ENCODE measurements around the gene USP40. TPM values are rescaled to one million over a fixed set of nuclear protein-coding genes. Genes with fewer than 3 reads are reported as not detected.

Gene USP40
- total and polyA plus RNA-seq, 9 of the 15 experiments (the other 6 are each of a cell fraction or from before 2014, with no cell fraction given) = 5.5 to 15.0 (median 9.3) TPM

- no peak for TF ChIP-seq ELF4 (CRISPR knock-in tag; IDR thresholded peaks at IDR 0.05)
- no peak for TF ChIP-seq SMARCC2 (IDR thresholded peaks at IDR 0.05; ENCODE audit: low read depth)
- TF ChIP-seq KLF1 (tag; IDR thresholded peaks at IDR 0.05) = no peak
- no peak for TF ChIP-seq SRF (CRISPR knock-in tag; IDR thresholded peaks at IDR 0.05)
- TF ChIP-seq HDAC6 (IDR thresholded peaks at IDR 0.05; ENCODE audit: low read depth, low read length) = no peak
- no peak for TF ChIP-seq ARID3A (IDR thresholded peaks at IDR 0.05; ENCODE audit: borderline replicate concordance, low read depth, low read length)
These were observed 15.1 kb downstream of the USP40 start (continued) for GRCh38 chr2:233551491-233551890.

- no peaks in the 10 kb centered on the region for H3K9me3 ChIP-seq (replicated peaks; ENCODE audit: control insufficient read depth, insufficient read depth, low read depth, low read length)
- no peak overlapping the region for H3K4me2 ChIP-seq (ENCODE audit: insufficient read depth, low read length)
- H3K4me1 ChIP-seq (replicated peaks in 1 of 2; ENCODE audit: control insufficient read depth in 2 of 2, insufficient read depth in 2 of 2, low read length in 2 of 2) = no peaks in the 10 kb centered on the region
- intact Hi-C loops (cut with micrococcal nuclease) = no loop called here
- no peak overlapping the region for H2AFZ ChIP-seq (ENCODE audit: low read depth, low read length)
- H4K20me1 ChIP-seq (replicated peaks; ENCODE audit: control insufficient read depth, insufficient read depth, low read length) = no peaks in the 10 kb centered on the region
- no peak overlapping the region for H3K27ac ChIP-seq (ENCODE audit: extremely low read depth, low read depth, low read length)
- H3K9me1 ChIP-seq (ENCODE audit: control insufficient read depth, insufficient read depth, low read length) = no peaks in the 10 kb centered on the region
- no peak for FAIRE-seq
- no peak overlapping the region for H3K9ac ChIP-seq (ENCODE audit: insufficient read depth in 1 of 2, low read depth in 2 of 2, low read length in 2 of 2)
- ChIA-PET POLR2A (interaction anchor here (0.6 kb wide), 1 partner anchor 980 kb away, joined by 3 read pairs; no protein-coding TSS in a partner anchor), CTCF (ENCODE audit: low intra/inter-chr PET ratio) (no interaction called here)
- no peak overlapping the region for H3K4me3 ChIP-seq
- ATAC-seq = no peak
- no peak for DNase-seq (ENCODE audit: extremely low read depth in 1 of 4, low spot score in 3 of 4)
- H3K79me2 ChIP-seq (ENCODE audit: control insufficient read depth, insufficient read depth, low read length) = no peaks in the 10 kb centered on the region
- no peak for TF ChIP-seq ZBTB9 (CRISPR knock-in tag; IDR thresholded peaks at IDR 0.05)
- no peak for TF ChIP-seq POLR2AphosphoS5 (IDR thresholded peaks at IDR 0.05; ENCODE audit: control insufficient read depth, insufficient read depth, low read depth, low read length)
- TF ChIP-seq ZNF695 (CRISPR knock-in tag; IDR thresholded peaks at IDR 0.05) = no peak
- H3K36me3 ChIP-seq (ENCODE audit: control insufficient read depth, insufficient read depth, low read length) = peaks cover 9% of the 10 kb centered on the region; the same call in 2 of the 3 replicates
- no TSS peak for BruUV-seq (replicated peaks)
- in situ Hi-C loops (cut with MboI) = no loop called here
- 73% methylated on average over 4 of the region's 4 CpGs for WGBS (ENCODE audit: insufficient coverage, low coverage, missing lambda C conversion rate)
- H3K27me3 ChIP-seq (ENCODE audit: control insufficient read depth in 2 of 2, insufficient read depth in 2 of 2, low read length in 2 of 2) = no peaks in the 10 kb centered on the region
These were observed 19.8 kb downstream of the USP40 start for GRCh38 chr2:233546774-233547173.
